Pancreas (tissue), 10 donors: ENCODE data around the gene HMGCS2. TPM values are rescaled to one million over a fixed set of nuclear protein-coding genes. Genes with fewer than 3 reads are reported as not detected.

Source experiments
- ATAC-seq, 4 donors: fragments of 200-7000 bp; cut with Tn5 transposase; one replicate each; pipeline versions ENCODE4 v1.8.0 to v1.9.1; 2020; ENCODE audit warnings: mild to moderate bottlenecking in 4 of 4, moderate library complexity in 4 of 4
- DNase-seq, 6 donors: peaks; one replicate each; pipeline ENCODE4 v3.0.0-alpha.2; 2020
- FAIRE-seq: peaks from 2 replicates; lab custom pipeline; 2012; peaks lifted over from hg19 to GRCh38; lab: Jason Lieb, UNC
- H3K27ac ChIP-seq, 4 donors: fragments of 200-600 bp; sonication (generic); 1 replicate in 3 of 4; 2 replicates in 1 of 4; pipeline versions ENCODE4 v1.5.0 to v1.8.0; 2020
- H3K27me3 ChIP-seq, 4 donors: fragments of 200-600 bp; one replicate each; pipeline ENCODE4 v1.8.0; 2021
- H3K36me3 ChIP-seq, 3 donors: fragments of 200-600 bp; sonication (generic) in 1 of 3; one replicate each; pipeline versions ENCODE4 v1.5.0 to v1.8.0; 2020 to 2021
- H3K4me1 ChIP-seq, 3 donors: fragments of 200-600 bp; one replicate each; pipeline ENCODE4 v1.8.0; 2021
- H3K4me3 ChIP-seq, 4 donors: fragments of 200-600 bp; sonication (generic) in 2 of 4; one replicate each; pipeline versions ENCODE4 v1.5.0 to v1.8.0; 2020 to 2021
- H3K9me3 ChIP-seq, 4 donors: fragments of 200-600 bp; one replicate each; pipeline ENCODE4 v1.8.0; 2021
- WGBS, 2 donors: extraction: QIAGEN DNeasy Blood & Tissue Kit; methylation state at CpG; one replicate each; pipeline ENCODE4 v1.1.7; 2013; 5-methylcytosine and 5-hydroxymethylcytosine counted together
- intact Hi-C, 3 donors: fragments of 100-400 bp; cut with DNase I; formaldehyde crosslinking; loops; one replicate each; pipeline versions ENCODE4 v1.11.1 to v1.14.2; 2022
- polyA plus RNA-seq, 2 donors: library from polyadenylated mRNA; stranded (reverse); fragments of 200-250 nt; gene quantifications; one replicate each; pipeline ENCODE4 v1.2.3, GENCODE V29; 2013
- total RNA-seq, 6 donors: library from RNA; stranded (reverse); fragmentation: NEBNext Ultra II Directional in 4 of 6; extraction: Animal tissue kit (Norgen Biotek cat#: 25700) in 4 of 6; gene quantifications; one replicate each; pipeline versions ENCODE4 v1.2.1 to v1.2.4, GENCODE V29; 2021 to 2023
- TF ChIP-seq, protein P1 (sequence below), 4 donors: fragments of 200-600 bp; sonication (generic) in 3 of 4; IDR thresholded peaks; one replicate each; pipeline versions ENCODE4 v1.5.0 to v1.8.0; 2021; ENCODE audit warnings: antibody characterized with exemption in 4 of 4
- donor health status: healthy with polysubstance abuse.
- donor health status: DM: no; HTN: no; CAD: no; lungs with moderate emphysema.
- donor health status: DM: no; HTN: no; CAD: no.
- donor health status: control.
- donor health status: control.
- donor health status: Bipolar disorder and iron deficiency.
- donor health status: DM: yes; HTN: yes; CAD: no.
- donor health status: DM: no; HTN: no; CAD: no.
- donor health status: DM: no; HTN: no; CAD: no.
- donor health status: DM: yes; HTN: yes; CAD: no.

Gene HMGCS2
- total and polyA plus RNA-seq, 8 donors, result 0.23 to 32.2 (median 0.66) TPM; not detected in 2

DNA sequence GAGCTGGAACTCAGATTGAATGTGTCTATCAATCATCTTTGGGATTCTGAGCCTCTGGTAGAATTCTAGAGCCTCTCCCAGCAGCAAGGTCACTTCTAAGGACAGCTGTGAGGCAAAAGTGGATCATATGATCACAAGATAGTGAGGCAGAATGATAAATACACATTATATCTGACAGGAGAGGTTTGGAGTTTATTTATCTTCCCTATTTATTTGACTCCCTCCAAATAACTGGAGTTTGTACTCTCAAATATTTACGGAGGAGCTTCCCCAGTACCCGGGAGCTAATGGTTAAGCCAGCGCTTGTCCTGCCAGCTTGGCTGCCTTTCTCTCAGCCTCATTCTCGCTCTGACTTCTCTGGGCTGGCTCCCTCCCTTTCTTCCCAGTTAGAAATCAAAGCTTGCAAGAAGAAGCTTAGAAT lies 2.3 kb downstream of the HMGCS2 start:
- peaks cover 9 to 14% (median 10%) of the 10 kb centered on the region in 3 donors for H3K4me1 ChIP-seq
- intact Hi-C loops, result no loop called here
- H3K4me3 ChIP-seq, result peak overlapping the region in 1 of 4 donors; percentile 17
- 6 to 8% methylated on average over 4 of the region's 4 CpGs for WGBS, 2 donors
- H3K27ac ChIP-seq, result no peak overlapping the region
- H3K9me3 ChIP-seq, result no peaks in the 10 kb centered on the region
- TF ChIP-seq, protein P1, sequence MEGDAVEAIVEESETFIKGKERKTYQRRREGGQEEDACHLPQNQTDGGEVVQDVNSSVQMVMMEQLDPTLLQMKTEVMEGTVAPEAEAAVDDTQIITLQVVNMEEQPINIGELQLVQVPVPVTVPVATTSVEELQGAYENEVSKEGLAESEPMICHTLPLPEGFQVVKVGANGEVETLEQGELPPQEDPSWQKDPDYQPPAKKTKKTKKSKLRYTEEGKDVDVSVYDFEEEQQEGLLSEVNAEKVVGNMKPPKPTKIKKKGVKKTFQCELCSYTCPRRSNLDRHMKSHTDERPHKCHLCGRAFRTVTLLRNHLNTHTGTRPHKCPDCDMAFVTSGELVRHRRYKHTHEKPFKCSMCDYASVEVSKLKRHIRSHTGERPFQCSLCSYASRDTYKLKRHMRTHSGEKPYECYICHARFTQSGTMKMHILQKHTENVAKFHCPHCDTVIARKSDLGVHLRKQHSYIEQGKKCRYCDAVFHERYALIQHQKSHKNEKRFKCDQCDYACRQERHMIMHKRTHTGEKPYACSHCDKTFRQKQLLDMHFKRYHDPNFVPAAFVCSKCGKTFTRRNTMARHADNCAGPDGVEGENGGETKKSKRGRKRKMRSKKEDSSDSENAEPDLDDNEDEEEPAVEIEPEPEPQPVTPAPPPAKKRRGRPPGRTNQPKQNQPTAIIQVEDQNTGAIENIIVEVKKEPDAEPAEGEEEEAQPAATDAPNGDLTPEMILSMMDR (IDR thresholded peaks at IDR 0.05), result no peak
- FAIRE-seq, result no peak
- ATAC-seq, result peak; percentile 58 to 86 (median 84)
- peak in 1 of 6 donors; percentile 37 for DNase-seq
- H3K27me3 ChIP-seq, result no peaks in the 10 kb centered on the region
- no peaks in the 10 kb centered on the region for H3K36me3 ChIP-seq

DNA sequence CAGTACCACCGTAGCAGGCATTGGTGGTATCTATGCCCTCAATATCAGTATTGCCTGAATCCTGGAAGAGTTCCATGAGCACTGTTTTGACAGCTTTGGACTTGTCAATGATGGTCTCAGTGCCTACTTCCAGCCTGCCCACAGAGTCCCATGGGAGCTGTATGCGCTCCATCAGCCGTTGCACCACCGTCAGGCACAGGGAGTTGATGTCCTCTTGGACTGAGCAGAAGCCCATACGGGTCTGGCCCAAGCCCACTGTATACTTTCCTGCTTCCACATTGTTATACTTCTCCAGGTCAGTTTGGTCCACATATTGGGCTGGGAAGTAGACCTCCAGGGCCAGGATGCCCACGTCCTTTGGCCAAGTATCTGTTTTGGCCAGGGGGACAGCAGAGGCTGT lies 4.5 kb downstream of the HMGCS2 start:
- 86 to 88% methylated on average over 6 of the region's 6 CpGs for WGBS, 2 donors
- no peaks in the 10 kb centered on the region for H3K9me3 ChIP-seq
- FAIRE-seq, result no peak

DNA sequence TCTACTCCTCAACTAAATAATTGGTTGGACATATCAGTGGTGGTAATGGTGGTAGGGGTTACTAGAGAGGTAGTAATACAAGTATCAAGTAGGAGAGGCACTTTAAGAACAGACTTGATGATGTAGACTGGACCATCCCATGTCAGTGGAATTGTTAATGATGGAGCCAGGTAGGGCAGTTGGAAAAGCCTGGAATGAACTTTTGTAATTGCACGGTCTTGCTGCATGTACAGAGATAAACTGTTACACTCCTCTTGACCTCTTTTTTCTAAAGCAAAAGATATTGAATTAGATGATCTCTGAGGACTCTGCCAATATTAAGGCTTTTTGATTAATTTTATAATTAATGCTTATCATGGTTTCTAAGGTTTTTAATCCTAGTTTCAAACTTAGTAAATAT lies 5.8 kb downstream of the HMGCS2 start:
- Histone ChIP-seq H3K9me3 (no peaks in the 10 kb centered on the region), H3K4me1 (peaks cover 9 to 11% (median 10%) of the 10 kb centered on the region in 3 donors), H3K27ac (no peak overlapping the region), H3K36me3 (no peaks in the 10 kb centered on the region), H3K27me3 (no peaks in the 10 kb centered on the region), H3K4me3 (no peak overlapping the region)
- ATAC-seq (no peak), FAIRE-seq (no peak), DNase-seq (no peak)
- TF ChIP-seq, protein P1 (IDR thresholded peaks at IDR 0.05), result no peak
- WGBS, 2 donors, result 81 to 82% methylated on average over 1 of the region's 1 CpG
- intact Hi-C loops, result no loop called here

More for the DNA sequence above, 4.5 kb downstream of the HMGCS2 start:
- DNase-seq (no peak), ATAC-seq (no peak)
- TF ChIP-seq, protein P1 (IDR thresholded peaks at IDR 0.05), result no peak
- Histone ChIP-seq H3K4me1 (peaks cover 9 to 14% (median 10%) of the 10 kb centered on the region in 3 donors), H3K27ac (no peak overlapping the region), H3K27me3 (no peaks in the 10 kb centered on the region), H3K36me3 (no peaks in the 10 kb centered on the region), H3K4me3 (no peak overlapping the region)
- intact Hi-C loops, result no loop called here

DNA sequence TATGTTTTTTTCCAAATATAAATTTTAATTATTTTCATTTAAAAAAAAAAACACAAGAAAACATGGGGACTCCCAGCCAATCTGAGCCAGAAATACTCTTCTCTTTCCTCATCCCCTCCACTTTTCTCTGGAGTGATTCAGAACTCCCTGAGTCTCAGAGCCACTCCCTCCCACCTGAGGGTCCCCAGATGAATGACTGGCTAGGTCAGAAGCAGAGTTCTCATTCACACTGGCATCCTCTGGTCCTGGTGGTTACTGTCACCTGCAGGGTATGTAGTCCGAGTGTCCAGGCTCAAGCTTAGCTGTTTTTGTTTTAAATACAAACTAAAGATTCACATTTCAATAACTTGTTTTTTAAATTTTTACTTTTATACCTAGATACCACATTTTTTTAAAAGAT lies 6.3 kb downstream of the HMGCS2 start:
- Histone ChIP-seq H3K9me3 (no peaks in the 10 kb centered on the region), H3K27ac (no peak overlapping the region), H3K27me3 (no peaks in the 10 kb centered on the region), H3K36me3 (no peaks in the 10 kb centered on the region), H3K4me1 (peaks cover 8 to 10% (median 9%) of the 10 kb centered on the region in 3 donors), H3K4me3 (no peak overlapping the region)
- ATAC-seq, result no peak
- FAIRE-seq, result no peak
- no peak for DNase-seq
- TF ChIP-seq, protein P1 (IDR thresholded peaks at IDR 0.05), result no peak
- intact Hi-C loops, result no loop called here
- 85 to 90% methylated on average over 1 of the region's 1 CpG for WGBS, 2 donors

DNA sequence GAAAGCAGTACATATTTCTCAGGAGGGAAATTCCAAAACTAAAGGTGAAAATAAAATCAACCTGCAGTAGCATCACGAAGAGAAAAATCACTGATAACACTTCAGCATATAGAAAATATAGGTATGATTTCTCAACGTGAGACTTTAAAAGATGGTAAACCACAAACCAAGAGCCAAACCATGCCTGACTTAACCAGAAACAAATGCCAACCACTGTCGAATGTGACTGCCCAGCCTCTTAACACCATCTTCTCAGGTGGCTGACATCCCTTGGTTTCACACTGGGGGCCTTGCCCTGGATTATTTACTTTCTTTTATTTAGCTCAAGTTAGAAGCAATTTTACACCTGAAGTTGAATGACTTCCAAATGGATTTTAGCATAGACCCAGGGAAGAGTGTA lies 10.1 kb downstream of the HMGCS2 start:
- DNase-seq, result no peak
- Histone ChIP-seq H3K9me3 (no peaks in the 10 kb centered on the region), H3K27me3 (no peaks in the 10 kb centered on the region), H3K4me1 (no peaks in the 10 kb centered on the region), H3K36me3 (no peaks in the 10 kb centered on the region), H3K27ac (no peak overlapping the region), H3K4me3 (no peak overlapping the region)
- 72 to 76% methylated on average over 3 of the region's 3 CpGs for WGBS, 2 donors
- intact Hi-C loops, result no loop called here
- ATAC-seq, result no peak
- FAIRE-seq, result no peak
- TF ChIP-seq, protein P1 (IDR thresholded peaks at IDR 0.05), result no peak
